Fibroblast of skin of right biceps (primary cell): Measurements from ENCODE around the gene MARVELD3.
"Not testable (repeated sequence)": the region's sequence is repeated elsewhere in the genome, so short reads cannot be mapped to it uniquely, and the experiment has no call there.

ENCODE experiments used
- DNase-seq: peaks from one replicate; pipeline ENCODE4 v3.0.0-alpha.2; 2013

Gene MARVELD3

DNA sequence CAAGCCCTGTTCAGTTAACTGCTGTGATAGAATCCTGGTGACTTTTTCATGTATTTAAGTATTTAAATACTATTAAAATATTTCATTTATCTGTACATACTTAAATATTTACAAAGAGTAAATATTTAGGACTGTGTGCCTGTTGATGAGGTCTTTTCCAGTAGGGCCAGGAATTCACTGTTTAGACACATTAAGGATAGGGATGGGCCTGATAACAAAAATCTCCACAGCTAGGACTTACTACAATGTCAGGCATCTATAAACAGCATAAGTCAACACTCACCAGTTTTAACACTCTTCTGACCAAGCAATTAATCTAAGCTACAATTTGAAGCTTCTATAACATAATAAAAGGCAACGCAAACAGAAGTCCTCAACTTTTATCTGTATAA, 47.6 kb downstream of the MARVELD3 start:
- DNase-seq: no peak

DNA sequence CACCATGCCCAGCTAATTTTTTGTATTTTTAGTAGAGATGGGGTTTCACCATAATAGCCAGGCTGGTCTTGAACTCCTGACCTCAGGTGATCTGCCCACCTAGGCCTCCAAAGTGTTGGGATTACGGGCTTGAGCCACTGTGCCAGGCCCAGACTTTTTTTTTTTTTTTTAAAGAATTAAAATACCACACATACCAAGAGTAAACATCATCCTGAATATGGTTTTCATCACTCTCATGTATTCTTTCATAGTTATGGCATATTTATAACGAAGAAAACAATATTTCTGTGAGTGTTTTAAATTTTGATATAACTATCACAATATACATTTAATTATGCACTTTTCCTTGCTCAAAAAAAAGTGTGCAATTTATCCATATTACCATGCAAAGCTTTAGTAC, 48.2 kb downstream of the MARVELD3 start:
- DNase-seq: no peak

DNA sequence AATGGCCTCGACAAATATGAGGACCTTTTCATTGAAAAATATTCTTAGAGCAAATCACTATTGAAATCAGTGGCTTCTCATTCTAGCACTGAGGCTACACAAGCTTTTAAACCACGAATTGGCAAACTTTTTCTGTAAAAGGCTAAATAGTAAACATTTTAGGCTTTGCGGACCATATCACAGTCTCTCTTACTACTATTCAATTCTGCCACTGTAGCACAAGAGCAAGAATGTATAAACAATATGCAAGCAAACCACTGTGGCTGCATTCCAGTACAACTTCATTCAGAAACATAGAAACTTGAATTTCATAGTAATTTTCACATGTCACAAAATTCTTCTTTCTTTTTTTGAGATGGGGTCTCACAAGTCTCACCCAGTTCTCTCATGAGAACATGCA, 49.4 kb downstream of the MARVELD3 start:
- no peak for DNase-seq

DNA sequence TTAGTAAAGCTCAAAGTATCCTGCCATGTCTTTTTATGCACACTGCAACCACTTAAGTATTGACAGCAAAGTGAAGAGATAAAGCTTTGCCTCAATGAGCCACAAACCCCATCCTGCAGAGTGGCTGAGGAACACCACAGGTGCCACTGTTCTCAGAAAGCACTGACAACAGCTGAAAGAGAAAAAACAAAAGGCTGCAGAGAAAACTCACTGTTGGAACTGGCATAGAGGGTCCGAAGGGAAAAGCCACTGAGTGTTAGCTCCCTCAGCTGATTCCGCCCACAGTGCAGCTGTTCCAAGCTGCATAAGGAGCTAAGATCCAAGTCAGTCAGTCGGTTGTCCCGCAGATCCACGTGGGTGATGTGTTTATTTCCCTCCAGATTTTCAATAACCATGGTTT, 50.3 kb downstream of the MARVELD3 start:
- DNase-seq: no peak

DNA sequence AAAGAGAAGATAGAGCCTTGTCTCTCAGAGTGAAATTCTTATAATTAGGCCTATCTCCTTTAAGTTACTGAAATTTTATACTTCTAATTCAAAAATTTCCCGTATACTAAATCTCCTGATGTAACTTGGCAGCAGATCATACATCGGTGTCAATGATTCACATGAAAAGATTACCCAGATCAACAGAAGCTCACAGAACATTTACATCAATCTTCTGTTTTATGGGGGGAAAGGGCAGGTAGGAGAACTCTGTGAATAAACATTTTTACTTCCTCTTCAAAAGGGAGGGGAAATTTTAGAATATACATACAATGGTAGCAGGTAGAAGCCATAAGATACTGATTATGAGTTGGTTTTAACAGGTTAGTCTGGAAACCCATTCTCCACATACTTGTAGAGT, 55.4 kb downstream of the MARVELD3 start:
- DNase-seq: no peak

DNA sequence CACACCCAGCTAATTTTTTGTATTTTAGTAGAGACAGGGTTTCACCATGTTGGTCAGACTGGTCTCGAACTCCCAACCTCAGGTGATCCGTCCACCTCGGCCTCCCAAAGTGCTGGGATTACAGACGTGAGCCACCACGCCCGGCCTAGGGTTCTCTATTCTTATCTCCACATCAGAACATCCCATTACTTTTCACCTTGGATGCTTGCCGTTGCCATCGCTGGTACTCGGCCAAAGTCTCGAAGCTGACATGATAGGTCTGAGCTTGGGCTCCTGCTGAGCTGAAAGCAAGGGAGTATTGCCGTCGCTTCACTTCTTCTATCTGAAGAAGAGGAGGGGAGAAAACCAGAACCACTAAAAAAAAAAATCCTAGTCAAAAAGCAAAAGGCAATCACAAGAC, 58.3 kb downstream of the MARVELD3 start:
- DNase-seq: not testable (repeated sequence)
